Suprapubic skin (tissue), 4 donors: ENCODE data around the gene DSTYK.

Experiments used
- CTCF ChIP-seq, 2 donors: fragments of 200-600 bp in 1 of 2; fragments of 450-650 bp in 1 of 2; sonication (generic) in 1 of 2; IDR thresholded peaks; one replicate each; pipeline ENCODE4 v1.5.1; 2016 to 2019; ENCODE audit warnings: antibody characterized with exemption in 2 of 2, mild to moderate bottlenecking in 1 of 2, moderate library complexity in 1 of 2
- EP300 ChIP-seq: sonication (generic); formaldehyde crosslinking; IDR thresholded peaks from one replicate; pipeline ENCODE4 v1.6.1; 2017; ENCODE audit warnings: antibody characterized with exemption
- POLR2A ChIP-seq, 2 donors: fragments of 450-650 bp; IDR thresholded peaks; one replicate each; pipeline ENCODE4 v1.6.1; 2017; ENCODE audit warnings: antibody characterized with exemption in 2 of 2, mild to moderate bottlenecking in 2 of 2, moderate library complexity in 2 of 2
- POLR2AphosphoS5 ChIP-seq, 3 donors: sonication (generic); formaldehyde crosslinking; IDR thresholded peaks; one replicate each; pipeline ENCODE4 v1.6.1; 2017; ENCODE audit warnings: antibody characterized with exemption in 3 of 3

GRCh38 chr1:205186191-205186590 lies 25.3 kb downstream of the DSTYK start:
- TF ChIP-seq POLR2A (IDR thresholded peaks at IDR 0.05) = no peak
- no peak for TF ChIP-seq CTCF (IDR thresholded peaks at IDR 0.05)
- no peak for TF ChIP-seq POLR2AphosphoS5 (IDR thresholded peaks at IDR 0.05)
- TF ChIP-seq EP300 = no peak
